Tibial nerve (tissue), 4 donors: ENCODE data around the gene AQP12B.

Experiments used
- CTCF ChIP-seq, 5 experiments: fragments of 200-600 bp in 3 of 5; fragments of 450-650 bp in 2 of 5; sonication (generic) in 3 of 5; IDR thresholded peaks; one replicate each; pipeline ENCODE4 v1.5.1; 2016 to 2019; ENCODE audit warnings: antibody characterized with exemption in 5 of 5, mild to moderate bottlenecking in 3 of 5, moderate library complexity in 2 of 5
- EP300 ChIP-seq, 2 donors: sonication (generic); formaldehyde crosslinking; IDR thresholded peaks; one replicate each; pipeline ENCODE4 v1.6.1; 2017; ENCODE audit warnings: antibody characterized with exemption in 2 of 2, mild to moderate bottlenecking in 1 of 2
- POLR2A ChIP-seq, 2 donors: fragments of 450-650 bp; IDR thresholded peaks; one replicate each; pipeline ENCODE4 v1.6.1; 2017; ENCODE audit warnings: antibody characterized with exemption in 2 of 2, mild to moderate bottlenecking in 2 of 2, moderate library complexity in 2 of 2

DNA sequence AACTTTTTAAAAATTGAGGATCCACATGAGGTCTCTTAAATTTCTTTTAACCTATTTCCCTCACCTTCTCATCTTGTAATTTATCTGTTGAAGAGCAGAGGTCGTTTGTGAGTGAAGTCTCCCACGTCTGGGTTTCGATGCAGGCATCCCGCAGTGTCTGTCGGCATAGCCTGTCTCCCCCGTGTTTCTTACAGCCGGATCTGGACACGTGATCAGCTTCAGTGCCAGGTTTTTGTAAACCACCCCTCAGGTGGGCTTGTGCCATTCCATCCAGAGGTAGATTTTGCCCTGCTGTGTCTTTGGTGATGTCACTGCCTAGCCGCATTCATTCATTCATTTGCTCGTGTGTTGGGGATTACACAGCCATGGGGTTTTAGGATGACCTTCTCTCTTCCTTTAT lies 25.1 kb upstream of the AQP12B start:
- TF ChIP-seq CTCF (IDR thresholded peaks at IDR 0.05) (no peak), EP300 (IDR thresholded peaks at IDR 0.05) (no peak), POLR2A (IDR thresholded peaks at IDR 0.05) (no peak)
